Epithelial cell of proximal tubule (primary cell): Measurements from ENCODE around the gene RBM18. TPM values are rescaled to one million over a fixed set of nuclear protein-coding genes. Genes with fewer than 3 reads are reported as not detected.

Source experiments
- DNase-seq: peaks from one replicate; pipeline ENCODE4 v3.0.0-alpha.2; 2011; ENCODE audit warnings: low read depth
- H3K4me3 ChIP-seq: 2 replicates; pipeline ENCODE4 v1.5.1; 2011; ENCODE audit warnings: low read depth, mild to moderate bottlenecking, low read length
- CTCF ChIP-seq: conservative IDR thresholded peaks from 2 replicates; pipeline ENCODE4 v1.5.1; 2012; ENCODE audit warnings: low read depth, mild to moderate bottlenecking, low read length
- total RNA-seq: library from RNA; depleted of rRNA; stranded (reverse); fragments of >200 nt; gene quantifications from 2 replicates; pipeline ENCODE4 v1.2.3, GENCODE V29; 2015

Gene RBM18
- total RNA-seq, 1 donor from 2014 or later: 13.9 TPM

- no peak for DNase-seq
- TF ChIP-seq CTCF: no peak
- no peak overlapping the region for H3K4me3 ChIP-seq
Measured at GRCh38 chr9:122297512-122297911, 32.9 kb upstream of the RBM18 start.

- no peak overlapping the region for H3K4me3 ChIP-seq
Measured at GRCh38 chr9:122294531-122294930, 29.9 kb upstream of the RBM18 start.

GRCh38 chr9:122291458-122291857 lies 26.8 kb upstream of the RBM18 start:
- no peak for TF ChIP-seq CTCF
- no peak for DNase-seq
- no peak overlapping the region for H3K4me3 ChIP-seq

More at GRCh38 chr9:122294531-122294930, 29.9 kb upstream of the RBM18 start:
- no peak for TF ChIP-seq CTCF
- DNase-seq: no peak

- H3K4me3 ChIP-seq: no peak overlapping the region
- no peak for TF ChIP-seq CTCF
- DNase-seq: no peak
Measured at GRCh38 chr9:122287214-122287720, 22.6 kb upstream of the RBM18 start.

GRCh38 chr9:122286764-122287163 lies 22.1 kb upstream of the RBM18 start:
- no peak for DNase-seq
- H3K4me3 ChIP-seq: no peak overlapping the region
- no peak for TF ChIP-seq CTCF

- no peak overlapping the region for H3K4me3 ChIP-seq
- TF ChIP-seq CTCF: no peak
- DNase-seq: no peak
Measured at GRCh38 chr9:122281368-122281767, 16.7 kb upstream of the RBM18 start.

- DNase-seq: no peak
- no peak overlapping the region for H3K4me3 ChIP-seq
- TF ChIP-seq CTCF: no peak
Measured at GRCh38 chr9:122277285-122277897, 12.8 kb upstream of the RBM18 start.
